Activated CD8-positive, alpha-beta T cell treated with anti-CD3 and anti-CD28 coated beads for 36 hours (primary cell): ENCODE results near the gene MGLL. TPM values are rescaled to one million over a fixed set of nuclear protein-coding genes. Genes with fewer than 3 reads are reported as not detected.

Experiments
- ATAC-seq: fragments of 200-7000 bp; cut with Tn5 transposase; one replicate; pipeline ENCODE4 v1.10.0; 2021; ENCODE audit warnings: mild to moderate bottlenecking, moderate library complexity
- CTCF ChIA-PET: fragments of 350-600 bp; sonication (Branson Sonifier 250); formaldehyde crosslinking; loops from one replicate; lab custom pipeline; 2021; ENCODE audit warnings: antibody characterized with exemption; lab: Charles Lee
- POLR2A ChIA-PET: fragments of 350-600 bp; sonication (Branson Sonifier 250); formaldehyde crosslinking; loops from one replicate; lab custom pipeline; 2021; ENCODE audit warnings: antibody characterized with exemption; lab: Charles Lee
- DNase-seq: peaks from one replicate; pipeline ENCODE4 v3.0.0-alpha.2; 2020
- H3K27ac Mint-ChIP-seq: one replicate; pipeline ENCODE4 v1.8.0; 2021; ENCODE audit warnings: mild to moderate bottlenecking, mixed read lengths
- H3K27me3 Mint-ChIP-seq: one replicate; pipeline ENCODE4 v1.8.0; 2021; ENCODE audit warnings: mixed read lengths
- H3K36me3 Mint-ChIP-seq: one replicate; pipeline ENCODE4 v1.8.0; 2021; ENCODE audit warnings: low read depth, mixed read lengths
- H3K4me1 Mint-ChIP-seq: one replicate; pipeline ENCODE4 v1.8.0; 2021; ENCODE audit warnings: low read depth, mixed read lengths
- H3K4me3 Mint-ChIP-seq: one replicate; pipeline ENCODE4 v1.8.0; 2021; ENCODE audit warnings: mild to moderate bottlenecking, moderate library complexity, mixed read lengths
- H3K9me3 Mint-ChIP-seq: one replicate; pipeline ENCODE4 v1.8.0; 2021; ENCODE audit warnings: mixed read lengths
- CTCF ChIP-seq: fragments of 200-600 bp; IDR thresholded peaks from one replicate; pipeline ENCODE4 v1.8.0; 2022; ENCODE audit warnings: antibody characterized with exemption, mild to moderate bottlenecking
- intact Hi-C: fragments of 100-400 bp; cut with micrococcal nuclease; formaldehyde crosslinking; loops from one replicate; pipeline ENCODE4 v1.10.0; 2022
- total RNA-seq, 2 experiments: library from RNA; stranded (reverse); gene quantifications; one replicate each; pipeline ENCODE4 v1.2.3, GENCODE V29; 2021

MGLL gene
- total RNA-seq, 2 experiments from 2014 or later: 1.1 to 3.1 TPM

GRCh38 chr3:127712461-127712860 lies 109.9 kb downstream of the MGLL start:
- peaks cover 3% of the 10 kb centered on the region for H3K27me3 Mint-ChIP-seq
- no peak for DNase-seq
- no peak overlapping the region for H3K27ac Mint-ChIP-seq
- ATAC-seq: no peak
- H3K4me3 Mint-ChIP-seq: no peak overlapping the region
- H3K4me1 Mint-ChIP-seq: no peaks in the 10 kb centered on the region
- ChIA-PET POLR2A (no interaction called here), CTCF (interaction anchor here (1.0 kb wide), 1 partner anchor 17 kb away, joined by 3 read pairs; no protein-coding TSS in a partner anchor)
- no peaks in the 10 kb centered on the region for H3K9me3 Mint-ChIP-seq
- intact Hi-C loops: no loop called here
- H3K36me3 Mint-ChIP-seq: no peaks in the 10 kb centered on the region
- TF ChIP-seq CTCF: no peak

GRCh38 chr3:127711896-127712295 lies 110.4 kb downstream of the MGLL start:
- Mint-ChIP-seq H3K36me3 (no peaks in the 10 kb centered on the region), H3K27me3 (peaks cover 3% of the 10 kb centered on the region)
- no peak for DNase-seq

GRCh38 chr3:127711021-127711695 lies 111.2 kb downstream of the MGLL start:
- no peaks in the 10 kb centered on the region for H3K9me3 Mint-ChIP-seq
- H3K36me3 Mint-ChIP-seq: no peaks in the 10 kb centered on the region
- H3K4me3 Mint-ChIP-seq: no peak overlapping the region
- H3K27ac Mint-ChIP-seq: no peak overlapping the region
- H3K27me3 Mint-ChIP-seq: peaks cover under 1% of the 10 kb centered on the region
- POLR2A ChIA-PET: no interaction called here
- intact Hi-C loops: no loop called here
- TF ChIP-seq CTCF: no peak
- ATAC-seq: no peak
- CTCF ChIA-PET: interaction anchor here (0.6 kb wide), 1 partner anchor 539 kb away, joined by 3 read pairs; no protein-coding TSS in a partner anchor
- no peak for DNase-seq
- no peaks in the 10 kb centered on the region for H3K4me1 Mint-ChIP-seq

More at GRCh38 chr3:127711896-127712295, 110.4 kb downstream of the MGLL start:
- Mint-ChIP-seq H3K4me1 (no peaks in the 10 kb centered on the region), H3K9me3 (no peaks in the 10 kb centered on the region), H3K4me3 (no peak overlapping the region), H3K27ac (no peak overlapping the region)
- no peak for ATAC-seq
- ChIA-PET POLR2A (no interaction called here), CTCF (interaction anchor here (0.6 kb wide), 1 partner anchor 540 kb away, joined by 3 read pairs; no protein-coding TSS in a partner anchor)
- TF ChIP-seq CTCF: no peak
- intact Hi-C loops: no loop called here

DNA sequence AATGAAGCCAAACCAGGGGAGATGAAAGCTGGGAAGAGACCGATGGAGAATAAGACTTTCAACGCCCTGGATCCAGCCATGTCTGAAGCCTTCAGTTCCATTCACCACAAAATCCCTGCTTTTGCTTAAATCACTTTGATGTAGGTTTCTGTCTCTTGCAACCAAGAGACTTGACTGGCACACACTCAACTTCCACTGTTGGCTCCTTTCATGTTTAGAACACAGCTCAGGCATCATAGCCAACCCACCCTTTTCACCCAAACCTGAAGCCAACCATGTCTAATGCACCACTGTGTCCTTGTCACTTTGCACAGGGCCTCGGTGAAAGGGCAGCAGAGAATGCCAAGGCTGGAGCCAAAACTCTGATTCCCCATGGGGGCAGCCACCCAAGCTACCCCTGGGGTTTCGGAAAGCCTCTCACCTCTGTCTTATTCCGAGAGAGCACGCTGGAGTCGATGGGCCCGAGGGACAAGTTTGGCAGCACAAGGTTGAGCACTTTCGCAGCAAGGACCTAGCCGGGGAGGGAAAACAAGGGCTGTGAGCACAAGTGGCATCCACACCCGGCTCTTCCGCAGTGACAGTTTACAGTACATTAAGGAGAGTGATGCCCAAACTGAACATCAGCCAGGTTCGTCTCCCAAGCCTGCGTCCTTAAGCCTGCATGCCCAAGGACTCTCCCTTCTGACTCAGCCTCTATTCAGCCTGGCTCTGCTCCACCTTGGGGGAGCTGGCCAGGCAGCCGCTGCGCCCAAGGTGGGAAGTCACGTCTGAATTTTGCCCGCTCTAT lies 112.0 kb downstream of the MGLL start:
- Mint-ChIP-seq H3K27me3 (no peaks in the 10 kb centered on the region), H3K9me3 (no peaks in the 10 kb centered on the region), H3K27ac (no peak overlapping the region), H3K36me3 (no peaks in the 10 kb centered on the region), H3K4me3 (no peak overlapping the region), H3K4me1 (no peaks in the 10 kb centered on the region)
- no peak for DNase-seq
- CTCF ChIA-PET: no interaction called here
- POLR2A ChIA-PET: no interaction called here
- intact Hi-C loops: no loop called here
- no peak for TF ChIP-seq CTCF
- no peak for ATAC-seq
